NCI-H526 (cell line): ENCODE data around the gene SCLY.

ENCODE experiments used
- DNase-seq, 2 experiments: peaks; one replicate each; lab custom pipeline; 2025; lab: John Stamatoyannopoulos, UW

SCLY gene

DNA sequence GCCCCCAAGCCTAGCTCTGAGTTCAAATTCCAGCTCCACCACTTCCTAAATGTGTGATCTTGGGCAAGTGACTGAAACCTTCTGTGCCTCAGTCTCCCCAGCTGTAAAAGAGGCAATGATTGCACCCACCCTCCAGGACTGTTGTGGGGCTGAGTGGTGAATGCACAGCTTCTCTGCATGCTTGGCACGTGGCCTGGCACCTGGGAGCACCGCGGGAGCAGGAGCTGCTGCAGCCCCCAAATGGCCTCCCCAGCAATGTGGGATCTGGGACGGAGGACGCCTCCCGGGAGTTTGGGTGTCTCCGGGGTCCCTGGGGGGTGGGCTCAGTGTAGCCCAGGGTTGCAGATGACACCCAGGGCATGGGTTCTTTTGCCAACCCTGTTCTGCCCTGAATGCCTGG is 79.2 kb downstream of the SCLY start:
- no peak for DNase-seq

DNA sequence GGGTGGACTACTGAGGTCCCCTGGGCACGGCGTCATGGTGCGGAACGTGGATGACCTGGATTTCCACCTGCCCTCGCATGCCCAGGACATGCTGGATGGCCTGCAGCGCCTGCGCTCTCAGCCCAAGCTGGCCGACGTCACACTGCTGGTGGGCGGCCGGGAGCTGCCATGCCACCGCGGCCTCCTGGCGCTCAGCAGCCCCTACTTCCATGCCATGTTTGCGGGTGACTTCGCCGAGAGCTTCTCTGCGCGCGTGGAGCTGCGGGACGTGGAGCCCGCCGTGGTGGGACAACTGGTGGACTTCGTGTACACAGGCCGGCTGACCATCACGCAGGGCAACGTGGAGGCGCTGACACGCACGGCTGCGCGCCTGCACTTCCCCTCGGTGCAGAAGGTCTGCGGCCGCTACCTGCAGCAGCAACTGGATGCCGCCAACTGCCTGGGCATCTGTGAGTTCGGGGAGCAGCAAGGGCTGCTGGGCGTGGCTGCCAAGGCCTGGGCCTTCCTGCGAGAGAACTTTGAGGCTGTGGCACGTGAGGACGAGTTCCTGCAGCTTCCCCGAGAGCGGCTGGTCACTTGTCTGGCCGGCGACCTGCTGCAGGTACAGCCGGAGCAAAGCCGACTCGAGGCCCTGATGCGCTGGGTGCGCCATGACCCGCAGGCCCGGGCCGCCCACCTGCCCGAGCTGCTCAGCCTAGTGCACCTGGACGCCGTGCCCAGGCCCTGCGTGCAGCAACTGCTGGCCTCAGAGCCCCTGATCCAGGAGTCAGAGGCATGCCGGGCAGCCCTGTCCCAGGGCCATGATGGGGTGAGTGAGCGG is 80.1 kb downstream of the SCLY start:
- DNase-seq = no peak

DNA sequence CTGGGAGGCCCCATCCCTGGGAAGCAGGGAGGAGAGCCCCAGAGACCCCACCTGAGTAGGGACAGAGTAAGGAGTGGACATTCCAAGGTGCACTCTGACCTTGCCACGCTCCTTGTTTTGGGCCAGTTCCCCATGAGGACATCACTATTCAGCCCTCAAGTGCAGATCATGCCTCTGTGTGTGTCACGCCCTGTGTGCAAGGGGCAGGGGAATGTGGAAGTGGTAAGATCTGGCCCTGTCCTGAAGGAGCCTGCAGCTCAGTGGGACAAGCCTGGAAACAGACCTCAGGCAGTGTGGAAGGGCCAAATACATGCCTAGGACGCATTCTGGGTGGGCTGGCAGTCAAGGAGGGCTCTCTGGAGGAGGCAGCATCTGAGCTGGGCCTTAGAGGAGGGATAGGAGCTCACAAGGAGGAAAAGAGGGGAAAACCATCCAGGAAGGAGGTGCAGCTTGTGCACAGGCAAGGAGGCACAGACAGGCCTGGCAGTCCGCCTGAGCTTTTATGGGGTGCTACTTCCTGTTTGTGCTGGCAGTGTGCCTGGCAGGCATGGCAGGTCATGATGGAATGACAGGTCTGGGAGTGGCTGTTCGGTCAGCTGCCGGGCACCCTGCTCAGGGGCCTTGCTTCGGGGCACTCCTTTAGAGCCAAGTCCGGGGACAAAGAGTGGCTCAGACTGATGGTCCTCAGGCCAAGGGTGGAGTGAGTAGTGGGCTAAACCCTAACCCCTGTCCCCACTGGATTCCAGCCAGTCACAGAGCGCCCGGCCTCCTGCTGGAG is 80.9 kb downstream of the SCLY start:
- no peak for DNase-seq

- no peak for DNase-seq
These were observed 81.8 kb downstream of the SCLY start for GRCh38 chr2:238142382-238143205.

- no peak for DNase-seq
These were observed 82.6 kb downstream of the SCLY start for GRCh38 chr2:238143239-238143951.

DNA sequence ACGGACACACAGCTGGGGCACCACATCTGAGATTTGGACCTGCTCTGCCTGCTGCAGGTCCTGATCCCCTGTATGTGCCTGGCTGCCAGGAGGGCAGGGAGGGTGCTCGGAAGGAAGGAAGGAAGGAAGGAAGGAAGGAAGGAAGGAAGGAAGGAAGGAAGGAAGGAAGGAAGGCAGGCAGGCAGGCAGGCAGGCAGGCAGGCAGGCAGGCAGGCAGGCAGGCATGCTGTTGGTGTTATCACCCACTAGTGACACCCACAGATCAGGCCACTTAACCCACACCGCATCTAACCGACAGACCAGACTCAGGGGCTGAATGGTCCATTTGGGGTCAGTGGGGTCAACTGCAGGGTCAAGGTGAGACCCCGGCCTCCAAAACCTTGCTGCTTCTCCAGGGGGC is 83.5 kb downstream of the SCLY start:
- no peak for DNase-seq

GRCh38 chr2:238145046-238145445 is 84.2 kb downstream of the SCLY start:
- no peak for DNase-seq

GRCh38 chr2:238145851-238146250 is 85.0 kb downstream of the SCLY start:
- no peak for DNase-seq

DNA sequence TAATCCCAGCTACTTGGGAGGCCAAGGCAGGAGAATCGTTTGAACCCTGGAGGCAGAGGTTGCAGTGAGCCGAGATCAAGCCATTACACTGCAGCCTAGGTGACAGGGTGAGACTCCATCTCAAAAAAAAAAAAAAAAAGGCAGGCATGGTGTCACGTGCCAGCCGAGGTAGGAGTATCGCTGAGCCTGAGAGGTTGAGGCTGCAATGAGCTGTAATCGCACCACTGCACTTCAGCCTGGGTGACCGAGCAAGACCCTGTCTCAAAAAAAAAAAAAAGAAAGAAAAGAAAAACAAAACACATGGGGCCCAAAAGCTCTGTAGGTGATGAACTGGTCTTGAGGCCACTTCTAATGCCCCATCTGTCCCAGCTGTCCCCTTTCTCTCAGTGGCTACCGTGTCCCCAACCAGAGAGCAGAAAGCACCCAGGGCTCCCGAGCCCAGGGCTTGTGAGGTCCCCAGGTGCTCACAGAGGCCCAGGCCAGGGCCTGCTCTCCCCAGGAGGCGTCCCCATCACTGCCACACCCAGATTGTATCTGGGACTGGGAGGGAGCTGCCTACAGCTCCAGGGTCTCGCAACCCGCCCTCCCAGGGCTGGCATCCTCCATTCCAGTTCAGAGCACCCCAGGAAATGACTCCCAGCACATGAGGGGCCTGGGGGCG is 86.2 kb downstream of the SCLY start:
- no peak for DNase-seq

DNA sequence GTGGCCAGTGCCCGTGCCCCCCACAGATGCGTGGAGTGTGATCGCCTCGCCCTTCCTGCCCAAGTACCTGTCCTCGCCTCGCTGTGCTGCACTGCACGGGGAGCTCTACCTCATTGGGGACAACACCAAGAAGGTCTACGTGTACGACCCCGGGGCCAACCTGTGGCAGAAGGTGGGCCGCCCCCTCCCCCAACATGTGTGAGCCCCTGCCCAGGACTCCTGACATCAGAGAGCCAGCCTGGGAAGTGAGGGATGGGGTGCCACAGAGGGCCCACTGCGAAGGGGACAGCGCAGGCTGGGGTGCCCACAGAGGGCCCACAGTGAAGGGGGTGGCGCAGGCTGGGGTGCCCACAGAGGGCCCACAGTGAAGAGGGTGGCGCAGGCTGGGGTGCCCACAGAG is 88.2 kb downstream of the SCLY start:
- no peak for DNase-seq
